Spleen (tissue), 7 donors: Measurements from ENCODE around the gene CCDC93.

Source experiments
- CTCF ChIP-seq, 11 experiments: fragments of 200-600 bp in 7 of 11; fragments of 450-650 bp in 4 of 11; sonication (generic) in 4 of 11; IDR thresholded peaks in 8 of 11; conservative IDR thresholded peaks in 3 of 11; 1 replicate in 7 of 11; 2 replicates in 4 of 11; pipeline versions ENCODE4 v1.4.0 to v1.8.0; 2016 to 2021; ENCODE audit warnings: antibody characterized with exemption in 11 of 11, inconsistent platforms in 4 of 11, mild to moderate bottlenecking in 1 of 11
- POLR2A ChIP-seq, 3 donors: fragments of 450-650 bp; IDR thresholded peaks; one replicate each; pipeline ENCODE4 v1.5.1; 2017; ENCODE audit warnings: antibody characterized with exemption in 3 of 3, mild to moderate bottlenecking in 1 of 3
- POLR2AphosphoS5 ChIP-seq, 3 donors: sonication (generic); formaldehyde crosslinking; IDR thresholded peaks; one replicate each; pipeline ENCODE4 v1.5.1; 2017; ENCODE audit warnings: antibody characterized with exemption in 3 of 3
- donor health status: DM: no; HTN: no; CAD: no; lungs with moderate emphysema.
- donor health status: DM: no; HTN: no; CAD: no.
- donor health status: DM: no; HTN: no; CAD: no.

DNA sequence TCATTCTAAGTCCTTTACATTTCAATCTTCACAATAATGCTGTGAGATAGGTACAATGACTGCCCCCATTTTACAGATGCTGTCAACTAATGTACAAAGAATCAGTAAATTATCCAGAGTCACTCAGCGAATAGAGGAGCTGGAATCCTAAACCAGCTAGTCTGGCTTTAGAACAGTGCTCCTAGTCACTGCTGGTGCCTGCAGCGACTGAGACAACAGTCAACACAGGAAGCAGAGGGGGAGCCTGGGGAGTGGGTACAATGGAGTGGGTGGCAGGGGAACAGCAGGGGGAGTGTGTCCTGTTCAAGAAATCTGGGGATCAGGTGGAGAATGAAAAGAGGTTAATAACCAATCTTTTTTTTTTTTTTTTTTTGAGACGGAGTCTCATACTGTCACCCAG lies 37.3 kb downstream of the CCDC93 start:
- TF ChIP-seq CTCF (IDR thresholded peaks at IDR 0.05 in 8 of 11, conservative IDR thresholded peaks at IDR 0.05 in 3 of 11) (no peak), POLR2A (IDR thresholded peaks at IDR 0.05) (no peak), POLR2AphosphoS5 (IDR thresholded peaks at IDR 0.05) (no peak)
